Urothelium cell line (cell line): ENCODE measurements around the gene TLCD2.
A peak's percentile ranks its signal among the peaks of the same experiment; 100 is the strongest.
"Not testable (repeated sequence)": the region's sequence is repeated elsewhere in the genome, so short reads cannot be mapped to it uniquely, and the experiment has no call there.

Experiments used
- DNase-seq: peaks from one replicate; pipeline ENCODE4 v3.0.0; 2011; ENCODE audit warnings: low spot score, mixed read lengths
- FAIRE-seq: peaks from 2 replicates; lab custom pipeline; 2011; peaks lifted over from hg19 to GRCh38; lab: Jason Lieb, UNC

Gene TLCD2

GRCh38 chr17:1736348-1737281 is 26.4 kb upstream of the TLCD2 start:
- peak; percentile 46 for DNase-seq

GRCh38 chr17:1735834-1736347 is 25.7 kb upstream of the TLCD2 start:
- FAIRE-seq, result no peak
- no peak for DNase-seq

More at GRCh38 chr17:1736348-1737281, 26.4 kb upstream of the TLCD2 start:
- FAIRE-seq, result no peak

- FAIRE-seq (no peak), DNase-seq (no peak)
Observed at GRCh38 chr17:1735418-1735817, 25.2 kb upstream of the TLCD2 start.

- DNase-seq, result no peak
- FAIRE-seq, result no peak
Observed at GRCh38 chr17:1733759-1734158, 23.6 kb upstream of the TLCD2 start.

- DNase-seq (no peak), FAIRE-seq (no peak)
Observed at GRCh38 chr17:1732833-1733321, 22.7 kb upstream of the TLCD2 start.

- FAIRE-seq, result no peak
- no peak for DNase-seq
Observed at GRCh38 chr17:1732241-1732832, 22.2 kb upstream of the TLCD2 start.

GRCh38 chr17:1731194-1731506 is 21.0 kb upstream of the TLCD2 start:
- DNase-seq (no peak), FAIRE-seq (peak; percentile 20)

- DNase-seq, result peak; percentile 59
- no peak for FAIRE-seq
Observed at GRCh38 chr17:1730326-1731193, 20.4 kb upstream of the TLCD2 start.

GRCh38 chr17:1729966-1730325 is 19.8 kb upstream of the TLCD2 start:
- no peak for DNase-seq

GRCh38 chr17:1727876-1728630 is 17.9 kb upstream of the TLCD2 start:
- no peak for FAIRE-seq
- no peak for DNase-seq

More at GRCh38 chr17:1729966-1730325, 19.8 kb upstream of the TLCD2 start:
- no peak for FAIRE-seq

- FAIRE-seq, result no peak
Observed at GRCh38 chr17:1727258-1727789, 17.1 kb upstream of the TLCD2 start.

GRCh38 chr17:1726626-1727257 is 16.6 kb upstream of the TLCD2 start:
- DNase-seq (no peak), FAIRE-seq (no peak)

More at GRCh38 chr17:1727258-1727789, 17.1 kb upstream of the TLCD2 start:
- DNase-seq, result no peak

- DNase-seq (no peak), FAIRE-seq (no peak)
Observed at GRCh38 chr17:1725642-1726511, 15.7 kb upstream of the TLCD2 start.

GRCh38 chr17:1724869-1725641 is 14.9 kb upstream of the TLCD2 start:
- DNase-seq (no peak), FAIRE-seq (no peak)

- FAIRE-seq, result peak; percentile 50
- DNase-seq, result peak; percentile 78
Observed at GRCh38 chr17:1724351-1724868, 14.2 kb upstream of the TLCD2 start, which contains the start of gene WDR81. WDR81 (plus strand) TSS chr17:1724704; CDS start chr17:1724960, 256 bp downstream.

- not testable (repeated sequence) for FAIRE-seq, DNase-seq
Observed at GRCh38 chr17:1722022-1722421, 11.8 kb upstream of the TLCD2 start.

- DNase-seq (no peak), FAIRE-seq (no peak)
Observed at GRCh38 chr17:1720856-1721386, 10.7 kb upstream of the TLCD2 start.
